NOMO-1 treated with dmso at 0.1 percent for 144 hours (cell line): ENCODE measurements around the gene LRRC10.

Experiments used
- DNase-seq: peaks from one replicate; lab custom pipeline; 2025; ENCODE audit not compliant: unreplicated experiment; lab: John Stamatoyannopoulos, UW

The LRRC10 gene, protein sequence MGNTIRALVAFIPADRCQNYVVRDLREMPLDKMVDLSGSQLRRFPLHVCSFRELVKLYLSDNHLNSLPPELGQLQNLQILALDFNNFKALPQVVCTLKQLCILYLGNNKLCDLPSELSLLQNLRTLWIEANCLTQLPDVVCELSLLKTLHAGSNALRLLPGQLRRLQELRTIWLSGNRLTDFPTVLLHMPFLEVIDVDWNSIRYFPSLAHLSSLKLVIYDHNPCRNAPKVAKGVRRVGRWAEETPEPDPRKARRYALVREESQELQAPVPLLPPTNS

GRCh38 chr12:69610729-69611128, at the start of gene LRRC10:
LRRC10 (minus strand) TSS chr12:69610907; CDS start chr12:69610838, 69 bp downstream.
- DNase-seq: no peak

DNA sequence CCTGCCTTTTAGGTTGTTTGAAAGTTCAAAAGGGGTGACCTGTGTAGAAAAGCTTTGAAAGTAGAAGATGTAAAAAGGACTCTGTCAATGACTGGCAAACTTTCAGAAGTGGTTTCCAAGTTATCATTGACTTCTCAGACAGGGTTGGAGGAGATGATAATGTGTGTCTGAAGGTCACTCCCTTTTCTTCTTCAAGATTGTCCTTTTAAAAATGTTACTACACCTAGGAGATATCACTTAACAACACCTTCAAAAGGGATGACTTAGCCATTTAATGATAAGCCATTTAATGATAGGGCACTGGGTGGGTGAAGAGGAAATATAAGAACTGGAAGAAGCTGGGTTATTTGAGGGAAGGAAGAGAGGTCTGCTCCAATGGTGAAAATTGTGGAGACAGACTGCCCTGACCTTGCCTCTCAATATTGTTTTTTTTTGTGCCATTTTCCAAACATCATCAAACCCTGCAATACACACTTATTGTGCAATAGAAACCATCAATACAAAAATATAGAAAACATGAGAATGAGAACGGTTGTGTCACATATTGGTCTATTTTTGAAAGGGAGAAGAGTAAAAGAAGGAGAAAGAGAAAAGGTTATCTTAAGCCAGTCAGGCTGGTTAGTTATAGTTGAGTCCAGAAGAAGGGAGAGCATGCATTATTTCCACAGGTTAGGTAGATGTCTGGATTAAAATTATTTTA, 49.6 kb upstream of the LRRC10 start:
- no peak for DNase-seq

DNA sequence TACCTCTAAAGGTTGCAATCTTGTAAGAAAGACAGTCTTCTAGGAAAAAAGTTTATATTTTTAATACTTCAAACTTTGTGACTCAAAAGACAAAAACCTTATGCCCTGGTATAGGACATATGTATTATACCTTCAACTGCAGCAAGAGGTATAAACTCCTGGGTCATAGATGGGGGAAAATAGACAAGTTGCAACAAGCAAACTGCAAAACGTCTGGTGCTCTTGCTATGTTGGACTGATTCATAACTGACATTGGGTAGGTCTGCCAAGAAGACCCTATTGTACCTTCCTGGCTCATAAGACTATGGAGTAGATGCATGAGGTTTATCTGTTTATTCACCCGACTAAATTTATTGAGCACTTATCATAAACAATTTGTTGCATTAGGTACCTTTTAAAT, 47.5 kb upstream of the LRRC10 start:
- no peak for DNase-seq

GRCh38 chr12:69657376-69658137, 46.9 kb upstream of the LRRC10 start:
- DNase-seq: no peak

DNA sequence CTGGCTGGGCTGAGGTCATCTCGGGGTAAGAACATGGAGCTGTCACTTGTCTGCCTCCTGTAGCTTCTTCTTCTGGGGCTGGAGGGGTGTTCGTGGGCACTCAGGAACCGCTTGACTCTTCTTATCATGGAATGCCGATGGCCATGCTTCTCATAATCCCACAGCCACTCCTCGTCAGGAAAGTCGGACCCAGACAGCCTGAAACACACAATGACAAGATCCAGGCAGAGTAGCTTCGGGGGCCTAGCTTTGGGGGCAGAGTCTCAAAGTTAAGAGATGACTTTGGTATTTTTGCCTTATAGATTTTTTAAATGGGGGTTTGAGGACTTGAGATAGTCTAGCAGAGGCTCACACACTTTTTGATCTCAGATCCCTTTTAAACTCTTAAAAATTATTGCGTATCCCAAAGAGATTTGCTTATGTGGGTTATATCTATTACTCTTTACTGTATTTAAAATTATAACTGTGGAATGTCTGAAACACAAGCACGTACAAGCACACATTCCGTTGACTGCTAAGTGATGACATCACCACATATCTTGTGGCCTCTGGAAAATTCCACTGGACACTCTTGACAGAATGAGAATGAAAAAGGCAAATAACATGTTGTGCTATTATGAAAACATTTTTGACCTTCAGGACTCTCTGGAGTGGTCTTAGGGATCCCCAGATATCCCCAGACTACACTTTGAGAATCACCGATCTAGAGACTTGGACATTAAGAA, 45.1 kb upstream of the LRRC10 start:
- DNase-seq: no peak

DNA sequence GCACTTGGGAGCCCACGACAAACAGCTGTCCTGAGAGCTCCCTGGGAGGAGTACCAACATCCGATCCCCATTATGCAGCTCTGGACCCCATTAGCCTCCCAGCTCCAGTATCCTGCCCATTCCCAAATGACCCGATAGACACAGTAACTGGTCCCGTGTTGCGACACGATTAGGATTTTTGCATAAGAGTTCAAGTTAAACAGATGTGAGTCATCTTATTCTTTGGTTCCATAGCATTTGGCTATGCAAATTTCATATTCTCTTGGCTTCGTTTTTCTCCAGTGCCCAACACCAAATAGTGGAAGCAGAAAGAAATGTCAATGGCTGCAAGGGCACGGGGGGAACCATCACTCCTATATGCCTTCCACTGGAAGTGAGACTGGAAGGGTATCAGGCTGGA, 43.0 kb upstream of the LRRC10 start:
- no peak for DNase-seq

- DNase-seq: no peak
These were observed 41.2 kb upstream of the LRRC10 start for GRCh38 chr12:69651922-69652321.

- DNase-seq: no peak
These were observed 38.8 kb upstream of the LRRC10 start for GRCh38 chr12:69649529-69649928.

DNA sequence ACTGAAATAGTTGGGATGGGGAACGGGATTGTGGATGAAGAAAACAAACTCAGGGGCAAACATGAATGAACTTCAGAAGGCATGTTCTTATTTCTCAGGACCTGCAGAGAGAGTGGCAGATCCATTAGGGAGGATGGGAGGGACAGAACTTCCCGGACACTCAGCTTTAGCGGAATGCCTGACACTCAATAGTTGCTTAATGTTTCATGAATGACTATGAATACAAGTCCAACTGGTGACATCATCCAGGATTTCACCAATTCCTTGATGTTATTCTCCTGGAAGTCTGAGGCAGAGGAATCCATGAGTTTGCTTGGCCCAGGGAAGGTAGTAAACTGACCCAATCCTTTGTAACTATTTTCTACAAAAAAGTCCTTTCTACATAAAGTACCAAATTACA, 37.8 kb upstream of the LRRC10 start:
- no peak for DNase-seq

- DNase-seq: no peak
These were observed 36.5 kb upstream of the LRRC10 start for GRCh38 chr12:69647178-69647577.

GRCh38 chr12:69645031-69645430, 34.3 kb upstream of the LRRC10 start:
- no peak for DNase-seq

GRCh38 chr12:69644511-69644910, 33.8 kb upstream of the LRRC10 start:
- no peak for DNase-seq

DNA sequence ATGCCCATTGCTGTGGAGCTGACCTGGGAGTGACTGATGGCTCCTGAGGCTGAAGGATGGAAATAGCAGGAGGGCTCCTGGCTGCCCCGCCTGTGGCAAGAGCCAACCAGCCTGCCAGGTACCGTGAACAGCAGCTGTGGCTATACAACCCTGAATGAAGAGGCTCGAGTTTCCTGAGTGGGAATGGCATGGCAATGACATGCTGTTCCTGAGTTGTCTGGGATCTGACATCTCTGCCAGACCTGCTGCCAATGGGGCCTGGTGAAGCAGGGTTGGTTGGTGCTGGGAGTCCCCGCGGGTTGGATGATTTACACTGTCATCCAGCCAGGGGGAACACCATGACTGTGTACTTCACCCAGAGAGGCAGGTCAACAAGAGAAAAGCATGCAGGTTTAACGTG, 31.8 kb upstream of the LRRC10 start:
- DNase-seq: no peak

GRCh38 chr12:69641546-69641945, 30.8 kb upstream of the LRRC10 start:
- DNase-seq: no peak

DNA sequence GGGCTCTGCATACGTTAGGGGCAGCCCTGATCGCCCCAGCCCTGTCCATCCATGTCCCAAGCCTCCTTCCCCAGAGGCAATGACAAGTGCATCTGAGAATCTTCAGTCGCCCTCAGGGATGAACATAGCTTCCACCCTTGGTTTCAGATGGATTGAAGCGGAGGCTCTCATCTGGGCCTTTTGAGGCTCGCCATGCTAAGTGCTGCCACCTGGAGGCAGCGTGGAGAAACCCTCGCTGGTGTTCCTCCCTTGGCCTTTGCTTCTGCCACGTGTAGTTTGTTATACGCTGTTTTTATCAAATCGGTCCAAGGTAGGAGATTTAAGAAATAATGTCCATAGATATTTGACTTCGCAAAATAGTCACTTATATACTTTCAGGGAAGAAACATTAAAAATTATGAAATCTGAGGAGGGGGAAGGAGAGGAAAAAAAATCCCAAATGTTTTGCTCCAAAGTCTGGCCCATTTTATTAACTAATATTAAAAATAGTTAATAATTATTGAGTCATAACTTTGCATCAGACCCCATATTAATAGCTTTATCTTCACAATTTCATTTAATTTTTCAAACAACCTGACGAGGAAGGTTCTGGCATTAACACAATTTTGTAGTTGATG, 28.8 kb upstream of the LRRC10 start:
- DNase-seq: peak; percentile 39

DNA sequence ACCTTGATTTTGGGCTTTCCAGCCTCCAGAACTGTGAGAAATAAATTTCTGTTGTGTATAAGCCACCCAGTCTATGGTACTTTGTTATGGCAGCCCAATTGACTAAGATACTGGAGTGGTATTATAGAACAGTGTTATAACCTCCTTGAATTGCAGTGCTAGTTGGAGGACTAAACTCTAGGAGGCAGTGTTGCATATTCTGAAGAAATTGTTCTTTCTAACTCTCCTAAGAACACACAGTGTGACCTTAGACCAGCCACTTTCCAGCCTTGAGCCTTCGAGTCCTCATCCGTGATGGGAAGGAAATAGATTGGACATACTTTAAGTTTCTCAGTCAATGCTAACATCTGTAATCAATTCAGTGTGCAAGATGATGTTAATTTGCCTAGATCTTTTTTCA, 22.4 kb upstream of the LRRC10 start:
- no peak for DNase-seq

DNA sequence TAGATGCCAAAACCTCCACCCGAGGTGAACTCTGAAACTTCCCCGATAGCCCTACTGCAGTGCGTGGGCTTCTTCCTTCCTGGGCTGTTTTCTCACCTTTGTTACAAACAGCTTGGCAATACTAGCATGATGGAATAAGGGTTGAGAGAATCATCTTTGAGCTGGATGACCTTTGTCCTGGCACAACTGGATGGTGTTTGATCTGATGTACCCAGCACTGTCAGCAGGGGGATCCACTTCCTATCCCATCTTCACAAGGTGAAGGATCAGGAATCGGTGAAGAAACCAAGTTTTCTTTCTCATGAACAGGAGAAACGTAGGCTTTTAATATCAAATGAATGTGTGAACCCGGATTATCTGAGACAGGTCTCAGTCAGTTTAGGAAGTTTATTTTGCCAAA, 19.5 kb upstream of the LRRC10 start:
- DNase-seq: no peak

DNA sequence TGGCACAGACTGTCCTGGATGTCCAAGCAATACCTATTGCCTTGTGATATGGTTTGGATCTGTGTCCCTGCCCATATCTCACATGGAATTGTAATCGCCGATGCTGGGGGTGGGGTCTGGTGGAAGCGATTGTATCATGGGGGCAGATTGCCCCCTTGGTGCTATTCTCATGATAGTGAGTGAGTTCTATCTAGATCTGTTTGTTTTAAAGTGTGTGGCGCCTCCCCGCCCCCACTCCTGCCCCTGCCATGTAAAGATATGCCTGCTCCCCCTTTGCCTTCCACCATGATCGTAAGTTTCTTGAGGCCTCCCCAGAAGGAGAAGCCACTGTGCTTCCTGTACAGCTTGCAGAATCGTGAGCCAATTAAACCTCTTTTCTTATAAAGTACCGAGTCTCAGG, 16.8 kb upstream of the LRRC10 start:
- DNase-seq: no peak

DNA sequence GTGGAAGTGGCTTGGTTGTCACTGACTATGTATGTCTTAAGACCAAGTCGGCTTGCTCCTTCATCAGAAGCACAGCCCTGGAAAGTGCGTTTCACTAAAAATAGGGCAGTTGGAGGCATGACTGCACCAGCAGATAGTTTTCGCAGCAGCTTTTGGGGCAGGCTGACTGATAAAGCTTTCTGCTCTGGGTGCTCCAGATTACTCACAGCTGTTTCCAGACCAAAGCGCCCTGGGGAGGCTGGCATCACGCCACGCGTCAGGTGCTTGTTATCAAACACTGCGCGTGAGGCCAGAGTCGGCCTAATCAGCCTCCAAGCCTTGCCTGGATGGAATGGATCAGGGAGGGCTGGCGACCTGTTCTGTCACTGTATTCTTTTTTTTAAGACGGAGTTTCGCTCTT, 13.3 kb upstream of the LRRC10 start:
- no peak for DNase-seq

DNA sequence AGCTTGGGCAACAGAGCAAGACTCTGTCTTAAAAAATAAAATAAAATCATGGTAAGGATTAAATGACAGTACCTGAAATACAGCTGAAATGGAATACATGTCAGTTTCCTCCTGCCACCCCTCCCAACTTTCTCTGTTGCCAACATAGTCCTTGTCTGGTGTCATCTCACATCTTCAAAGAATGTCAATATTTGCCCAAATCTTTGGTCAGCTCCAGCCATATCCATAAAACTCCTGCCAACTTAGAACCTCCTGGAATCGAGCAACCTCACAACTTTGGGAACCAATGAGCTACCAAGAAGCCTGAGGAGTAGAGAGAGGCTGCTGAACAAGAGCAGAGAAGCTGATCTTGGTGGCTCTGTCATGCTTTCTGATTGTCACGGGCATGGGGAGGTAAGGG, 10.8 kb upstream of the LRRC10 start:
- no peak for DNase-seq

- DNase-seq: no peak
These were observed 10.2 kb upstream of the LRRC10 start for GRCh38 chr12:69620921-69621320.
